Stomach (tissue), 9 donors: ENCODE data around the gene NECTIN3. TPM values are rescaled to one million over a fixed set of nuclear protein-coding genes. Genes with fewer than 3 reads are reported as not detected.

ENCODE experiments used
- DNase-seq, 2 donors: peaks; one replicate each; pipeline versions ENCODE4 v3.0.0 to v3.0.0-alpha.2; 2013 to 2019
- H3K27ac ChIP-seq, 5 donors: fragments of 200-600 bp in 4 of 5; sonication (generic) in 4 of 5; one replicate each; pipeline ENCODE4 v1.5.1; 2013 to 2019; ENCODE audit warnings: mild to moderate bottlenecking in 1 of 5, moderate library complexity in 1 of 5
- H3K27me3 ChIP-seq, 3 donors: fragments of 200-600 bp; sonication (generic); one replicate each; pipeline ENCODE4 v1.5.1; 2017 to 2019; ENCODE audit warnings: mixed run types in 1 of 3
- H3K36me3 ChIP-seq, 4 donors: fragments of 200-600 bp; sonication (generic); 1 replicate in 3 of 4; 2 replicates in 1 of 4; pipeline ENCODE4 v1.5.1; 2016 to 2019
- H3K4me1 ChIP-seq, 4 donors: fragments of 200-600 bp; sonication (generic); one replicate each; pipeline ENCODE4 v1.5.1; 2016 to 2019
- H3K4me3 ChIP-seq, 4 donors: fragments of 200-600 bp; sonication (generic) in 3 of 4; one replicate each; pipeline ENCODE4 v1.5.1; 2016 to 2019; ENCODE audit warnings: mild to moderate bottlenecking in 1 of 4
- H3K9me3 ChIP-seq, 4 donors: fragments of 200-600 bp; sonication (generic); one replicate each; pipeline ENCODE4 v1.5.1; 2016 to 2019
- EP300 ChIP-seq: sonication (generic); formaldehyde crosslinking; IDR thresholded peaks from one replicate; pipeline ENCODE4 v1.6.1; 2017; ENCODE audit warnings: antibody characterized with exemption
- POLR2A ChIP-seq, 4 donors: fragments of 450-650 bp; IDR thresholded peaks; one replicate each; pipeline ENCODE4 v1.6.1; 2016; ENCODE audit warnings: antibody characterized with exemption in 4 of 4, control low read depth in 2 of 4, mild to moderate bottlenecking in 1 of 4, moderate library complexity in 1 of 4
- POLR2AphosphoS5 ChIP-seq, 3 donors: sonication (generic); formaldehyde crosslinking; IDR thresholded peaks; one replicate each; pipeline ENCODE4 v1.6.1; 2016; ENCODE audit warnings: antibody characterized with exemption in 3 of 3
- WGBS, 5 donors: extraction: QIAGEN DNeasy Blood & Tissue Kit in 3 of 5; methylation state at CpG; one replicate each; pipeline versions ENCODE4 v1.1.5 to v1.1.7; 2013 to 2018; 5-methylcytosine and 5-hydroxymethylcytosine counted together
- intact Hi-C: fragments of 100-400 bp; cut with DNase I; formaldehyde crosslinking; loops from one replicate; pipeline ENCODE4 v1.15.1; 2023; ENCODE audit warnings: low total_unique reads
- polyA plus RNA-seq, 3 donors: library from polyadenylated mRNA; stranded (reverse); fragments of 200-250 nt; gene quantifications; one replicate each; pipeline ENCODE4 v1.2.3, GENCODE V29; 2013
- total RNA-seq, 5 donors: library from RNA; depleted of rRNA; stranded (reverse); fragments of >200 nt; gene quantifications; one replicate each; pipeline versions ENCODE4 v1.1.0 to v1.2.3, GENCODE V29; 2014 to 2016
- TF ChIP-seq, protein P1 (sequence below), 7 experiments: fragments of 450-650 bp in 4 of 7; fragments of 200-600 bp in 3 of 7; sonication (generic) in 3 of 7; IDR thresholded peaks; one replicate each; pipeline ENCODE4 v1.5.1; 2016 to 2019; ENCODE audit warnings: antibody characterized with exemption in 7 of 7, control low read depth in 2 of 7, mild to moderate bottlenecking in 1 of 7
- donor health status: healthy with polysubstance abuse.
- donor health status: Bipolar disorder and iron deficiency.
- donor health status: healthy.

NECTIN3 gene
- total and polyA plus RNA-seq, 8 donors: 2.7 to 92.3 (median 12.6) TPM

DNA sequence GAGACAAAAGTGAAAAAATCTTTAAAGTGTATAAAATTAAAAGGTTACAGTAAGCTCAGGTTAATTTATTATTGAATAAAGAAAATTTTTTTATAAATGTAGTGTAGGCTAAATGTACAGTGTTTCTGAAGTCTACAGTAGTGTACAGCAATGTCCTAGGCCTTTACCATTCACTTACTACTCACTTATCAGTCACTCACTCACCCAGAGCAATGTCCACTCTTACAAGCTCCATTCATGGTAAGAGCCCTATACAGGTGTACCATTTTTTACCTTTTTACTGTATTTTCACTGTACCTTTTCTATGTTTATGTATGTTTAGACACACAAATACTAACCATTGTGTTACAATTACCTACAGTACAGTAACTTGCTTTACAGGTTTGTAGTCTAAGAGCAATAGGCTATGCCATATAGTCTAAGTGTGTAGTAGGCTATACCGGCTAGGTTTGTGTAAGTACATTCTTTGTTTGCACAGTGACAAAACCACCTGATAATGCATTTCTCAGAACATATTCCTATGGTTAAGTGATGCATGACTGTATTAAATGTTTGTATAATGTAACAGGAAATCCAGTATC, 38.1 kb upstream of the NECTIN3 start:
- 31 to 58% (median 37%) methylated on average over 1 of the region's 1 CpG for WGBS, 5 donors
- Histone ChIP-seq H3K27ac (no peak overlapping the region), H3K36me3 (no peaks in the 10 kb centered on the region), H3K27me3 (no peaks in the 10 kb centered on the region), H3K4me3 (no peak overlapping the region), H3K4me1 (peaks cover 0 to 10% (median 0%) of the 10 kb centered on the region in 4 donors), H3K9me3 (peaks cover 0 to 18% (median 7%) of the 10 kb centered on the region in 4 donors)
- TF ChIP-seq POLR2A (IDR thresholded peaks at IDR 0.05) (no peak), POLR2AphosphoS5 (IDR thresholded peaks at IDR 0.05) (peak in 1 of 3 donors; percentile 10)
- DNase-seq: peak in 1 of 2 donors; percentile 64
- intact Hi-C loops: no loop called here

DNA sequence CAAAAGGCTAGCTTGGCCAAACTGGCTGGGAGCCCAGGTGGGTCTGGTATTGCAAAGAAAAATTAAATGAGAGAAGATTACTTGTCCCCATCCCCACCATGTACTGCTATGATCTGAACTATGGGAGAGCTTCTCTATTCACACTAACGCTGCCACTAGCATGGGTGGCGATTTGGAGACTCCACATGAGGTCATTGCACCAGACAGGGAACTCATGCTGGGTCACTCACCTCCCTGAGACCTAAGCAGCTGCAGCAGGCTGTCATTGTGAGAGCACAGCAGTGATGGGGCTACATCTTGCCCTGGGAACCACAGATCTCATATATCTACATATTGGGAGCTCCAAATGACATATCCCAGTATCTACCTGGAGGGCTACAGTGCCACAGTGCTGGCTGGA, 36.3 kb upstream of the NECTIN3 start:
- no peak for DNase-seq
- no peaks in the 10 kb centered on the region for H3K36me3 ChIP-seq
- H3K9me3 ChIP-seq: peaks cover 0 to 20% (median 7%) of the 10 kb centered on the region in 4 donors
- peaks cover 0 to 10% (median 0%) of the 10 kb centered on the region in 4 donors for H3K4me1 ChIP-seq
- no peaks in the 10 kb centered on the region for H3K27me3 ChIP-seq
- H3K27ac ChIP-seq: no peak overlapping the region
- WGBS, 5 donors: 79 to 92% (median 85%) methylated on average over 2 of the region's 2 CpGs
- H3K4me3 ChIP-seq: no peak overlapping the region
- TF ChIP-seq POLR2AphosphoS5 (IDR thresholded peaks at IDR 0.05): no peak
- TF ChIP-seq POLR2A (IDR thresholded peaks at IDR 0.05): no peak
- intact Hi-C loops: no loop called here

DNA sequence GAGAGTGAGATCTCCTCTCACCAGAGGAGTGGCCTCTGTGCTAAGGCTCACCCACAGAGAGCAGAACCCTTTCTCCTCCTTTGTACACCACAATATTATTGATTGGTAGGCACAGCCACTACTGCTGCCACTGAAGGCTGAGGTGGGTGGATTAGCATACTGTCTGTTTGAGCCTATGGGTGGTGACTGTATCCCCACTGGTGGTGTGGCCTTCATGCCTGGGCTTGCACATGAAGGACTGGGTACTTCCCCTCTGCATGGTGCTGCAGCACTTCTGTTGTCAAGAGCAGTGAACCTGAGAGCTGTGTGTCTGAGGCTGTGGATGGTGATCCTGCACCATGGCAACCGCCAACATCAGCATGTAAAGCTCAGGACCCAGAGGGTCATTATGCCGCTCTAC, 35.7 kb upstream of the NECTIN3 start:
- Histone ChIP-seq H3K27ac (no peak overlapping the region), H3K27me3 (no peaks in the 10 kb centered on the region), H3K4me3 (no peak overlapping the region), H3K9me3 (peaks cover 0 to 25% (median 7%) of the 10 kb centered on the region in 4 donors), H3K4me1 (peaks cover 0 to 10% (median 0%) of the 10 kb centered on the region in 4 donors), H3K36me3 (no peaks in the 10 kb centered on the region)
- 94 to 100% (median 94%) methylated on average over 2 of the region's 2 CpGs for WGBS, 5 donors
- intact Hi-C loops: no loop called here
- DNase-seq: peak in 1 of 2 donors; percentile 13
- no peak for TF ChIP-seq EP300
- TF ChIP-seq POLR2AphosphoS5 (IDR thresholded peaks at IDR 0.05): no peak
- TF ChIP-seq, protein P1, sequence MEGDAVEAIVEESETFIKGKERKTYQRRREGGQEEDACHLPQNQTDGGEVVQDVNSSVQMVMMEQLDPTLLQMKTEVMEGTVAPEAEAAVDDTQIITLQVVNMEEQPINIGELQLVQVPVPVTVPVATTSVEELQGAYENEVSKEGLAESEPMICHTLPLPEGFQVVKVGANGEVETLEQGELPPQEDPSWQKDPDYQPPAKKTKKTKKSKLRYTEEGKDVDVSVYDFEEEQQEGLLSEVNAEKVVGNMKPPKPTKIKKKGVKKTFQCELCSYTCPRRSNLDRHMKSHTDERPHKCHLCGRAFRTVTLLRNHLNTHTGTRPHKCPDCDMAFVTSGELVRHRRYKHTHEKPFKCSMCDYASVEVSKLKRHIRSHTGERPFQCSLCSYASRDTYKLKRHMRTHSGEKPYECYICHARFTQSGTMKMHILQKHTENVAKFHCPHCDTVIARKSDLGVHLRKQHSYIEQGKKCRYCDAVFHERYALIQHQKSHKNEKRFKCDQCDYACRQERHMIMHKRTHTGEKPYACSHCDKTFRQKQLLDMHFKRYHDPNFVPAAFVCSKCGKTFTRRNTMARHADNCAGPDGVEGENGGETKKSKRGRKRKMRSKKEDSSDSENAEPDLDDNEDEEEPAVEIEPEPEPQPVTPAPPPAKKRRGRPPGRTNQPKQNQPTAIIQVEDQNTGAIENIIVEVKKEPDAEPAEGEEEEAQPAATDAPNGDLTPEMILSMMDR (IDR thresholded peaks at IDR 0.05): no peak
- no peak for TF ChIP-seq POLR2A (IDR thresholded peaks at IDR 0.05)

DNA sequence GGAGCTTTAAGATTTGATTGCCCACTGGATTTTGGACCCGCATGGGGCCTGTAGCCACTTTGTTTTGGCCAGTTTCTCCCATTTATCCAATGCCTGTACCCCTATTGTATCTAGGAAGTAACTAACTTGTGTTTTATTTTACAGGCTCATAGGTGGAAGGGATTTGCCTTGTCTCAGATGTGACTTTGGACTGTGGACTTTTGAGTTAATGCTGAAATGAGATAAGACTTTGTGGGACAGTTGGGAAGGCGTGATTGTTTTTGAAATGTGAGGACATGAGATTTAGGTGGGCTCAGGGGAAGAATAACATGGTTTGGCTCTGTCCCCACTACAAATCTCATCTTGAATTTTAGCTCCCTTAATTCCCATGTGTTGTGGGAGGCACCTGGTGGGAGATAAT, 30.7 kb upstream of the NECTIN3 start:
- 83 to 97% (median 91%) methylated on average over 2 of the region's 2 CpGs for WGBS, 5 donors
- intact Hi-C loops: no loop called here
- TF ChIP-seq POLR2A (IDR thresholded peaks at IDR 0.05): no peak
- no peak for DNase-seq
- Histone ChIP-seq H3K27ac (no peak overlapping the region), H3K4me3 (no peak overlapping the region), H3K9me3 (peaks cover 0 to 23% (median 6%) of the 10 kb centered on the region in 4 donors), H3K27me3 (no peaks in the 10 kb centered on the region), H3K36me3 (no peaks in the 10 kb centered on the region), H3K4me1 (no peaks in the 10 kb centered on the region)

DNA sequence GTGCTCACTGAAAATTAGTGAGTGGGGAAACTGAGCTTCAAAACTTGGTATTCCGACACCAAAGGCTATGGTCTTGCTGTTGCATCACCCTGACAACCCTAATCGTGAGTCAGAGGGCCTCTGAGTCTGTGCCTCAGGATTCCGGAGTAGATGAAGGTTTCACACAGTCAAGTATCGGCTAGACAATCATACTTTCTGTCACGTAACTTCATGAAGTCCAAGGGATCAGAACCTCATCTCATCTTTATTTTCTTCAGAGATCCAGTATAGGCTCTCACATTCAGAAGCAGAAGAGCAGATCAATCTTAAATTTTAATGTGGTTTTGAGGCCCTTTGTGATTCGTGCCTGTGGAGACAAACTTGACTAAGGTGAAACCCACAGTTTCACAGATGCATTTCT, 26.1 kb upstream of the NECTIN3 start:
- DNase-seq: no peak
- 88 to 93% (median 90%) methylated on average over 6 of the region's 6 CpGs for WGBS, 5 donors
- no peaks in the 10 kb centered on the region for H3K4me1 ChIP-seq
- H3K9me3 ChIP-seq: peaks cover 0 to 2% (median 0%) of the 10 kb centered on the region in 4 donors
- TF ChIP-seq, protein P1 (IDR thresholded peaks at IDR 0.05): no peak
- TF ChIP-seq EP300: no peak
- TF ChIP-seq POLR2A (IDR thresholded peaks at IDR 0.05): no peak
- no peak for TF ChIP-seq POLR2AphosphoS5 (IDR thresholded peaks at IDR 0.05)
- H3K36me3 ChIP-seq: no peaks in the 10 kb centered on the region
- no peaks in the 10 kb centered on the region for H3K27me3 ChIP-seq
- H3K27ac ChIP-seq: no peak overlapping the region
- intact Hi-C loops: no loop called here
- no peak overlapping the region for H3K4me3 ChIP-seq

DNA sequence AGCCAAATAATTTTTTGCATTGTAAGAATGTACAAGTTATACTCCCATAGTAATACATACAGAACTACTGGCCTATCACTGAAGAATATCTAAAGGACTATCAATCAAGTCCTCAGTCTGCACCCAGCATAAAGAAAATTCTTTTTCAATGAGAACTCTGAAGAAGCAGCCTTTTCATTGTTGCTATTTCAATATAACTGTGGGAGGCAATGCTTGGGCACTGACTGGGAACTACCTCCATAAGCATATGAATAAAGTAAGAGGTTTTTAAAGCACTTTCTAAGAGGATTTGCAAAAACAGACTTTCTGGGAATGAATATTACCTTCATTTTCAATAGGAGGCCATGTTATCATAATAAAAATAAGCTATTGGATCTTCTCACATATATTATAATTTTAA, 24.6 kb upstream of the NECTIN3 start:
- no peak for TF ChIP-seq POLR2AphosphoS5 (IDR thresholded peaks at IDR 0.05)
- TF ChIP-seq, protein P1 (IDR thresholded peaks at IDR 0.05): no peak
- no peak for TF ChIP-seq EP300
- TF ChIP-seq POLR2A (IDR thresholded peaks at IDR 0.05): no peak
- intact Hi-C loops: no loop called here
- no peak for DNase-seq
- no peak overlapping the region for H3K4me3 ChIP-seq
- no peaks in the 10 kb centered on the region for H3K4me1 ChIP-seq
- H3K27me3 ChIP-seq: no peaks in the 10 kb centered on the region
- no peaks in the 10 kb centered on the region for H3K9me3 ChIP-seq
- H3K27ac ChIP-seq: no peak overlapping the region
- no peaks in the 10 kb centered on the region for H3K36me3 ChIP-seq
